Uterus (tissue), 2 donors: ENCODE data around the gene GUCD1.

Source experiments
- CTCF ChIP-seq, 4 experiments: fragments of 200-600 bp in 2 of 4; fragments of 450-650 bp in 2 of 4; sonication (generic) in 2 of 4; IDR thresholded peaks; one replicate each; pipeline ENCODE4 v1.5.1; 2016 to 2019; ENCODE audit warnings: antibody characterized with exemption in 4 of 4, mild to moderate bottlenecking in 2 of 4, moderate library complexity in 1 of 4
- POLR2A ChIP-seq, 2 donors: fragments of 450-650 bp; IDR thresholded peaks; one replicate each; pipeline ENCODE4 v1.6.1; 2016; ENCODE audit warnings: antibody characterized with exemption in 2 of 2, mild to moderate bottlenecking in 1 of 2, moderate library complexity in 1 of 2

- TF ChIP-seq CTCF (IDR thresholded peaks at IDR 0.05) (no peak), POLR2A (IDR thresholded peaks at IDR 0.05) (no peak)
Observed at GRCh38 chr22:24559471-24559870, 4.5 kb upstream of the GUCD1 start.
